H9 (cell line): ENCODE measurements around the gene DISP3. TPM values are rescaled to one million over a fixed set of nuclear protein-coding genes. Genes with fewer than 3 reads are reported as not detected.

ENCODE experiments used
- DNase-seq: peaks from one replicate; pipeline ENCODE4 v3.0.0-alpha.2; 2017
- H2AFZ ChIP-seq: one replicate; pipeline ENCODE4 v1.6.1; 2013; ENCODE audit warnings: mild to moderate bottlenecking, low read length, control low read depth, moderate library complexity
- H2AK5ac ChIP-seq: 2 replicates; pipeline ENCODE4 v1.6.1; 2013; ENCODE audit warnings: low read length, control low read depth, mixed read lengths; ENCODE audit not compliant: insufficient read length
- H2BK120ac ChIP-seq: one replicate; pipeline ENCODE4 v1.6.1; 2013; ENCODE audit warnings: low read depth, mild to moderate bottlenecking, low read length, control low read depth, inconsistent platforms; ENCODE audit not compliant: poor library complexity, severe bottlenecking
- H2BK12ac ChIP-seq: 2 replicates; pipeline ENCODE4 v1.6.1; 2013; ENCODE audit warnings: low read length, control low read depth, mixed read lengths, low read depth; ENCODE audit not compliant: insufficient read length
- H2BK15ac ChIP-seq: 2 replicates; pipeline ENCODE4 v1.6.1; 2013; ENCODE audit warnings: low read depth, low read length, control low read depth
- H2BK20ac ChIP-seq: one replicate; pipeline ENCODE4 v1.6.1; 2013; ENCODE audit warnings: low read depth, mild to moderate bottlenecking, low read length, control low read depth, inconsistent platforms; ENCODE audit not compliant: poor library complexity, severe bottlenecking
- H2BK5ac ChIP-seq: 2 replicates; pipeline ENCODE4 v1.6.1; 2013; ENCODE audit warnings: low read length, control low read depth, mixed read lengths; ENCODE audit not compliant: insufficient read length
- H3K14ac ChIP-seq: 2 replicates; pipeline ENCODE4 v1.6.1; 2013; ENCODE audit warnings: low read length, control low read depth; ENCODE audit not compliant: insufficient read depth
- H3K18ac ChIP-seq: 2 replicates; pipeline ENCODE4 v1.6.1; 2013; ENCODE audit warnings: low read depth, mild to moderate bottlenecking, mixed read lengths, low read length, control low read depth; ENCODE audit not compliant: insufficient read length
- H3K23ac ChIP-seq: 2 replicates; pipeline ENCODE4 v1.6.1; 2013; ENCODE audit warnings: low read length, control low read depth, mixed read lengths, low read depth; ENCODE audit not compliant: insufficient read length
- H3K23me2 ChIP-seq: 2 replicates; pipeline ENCODE4 v1.6.1; 2013; ENCODE audit warnings: low read depth, mild to moderate bottlenecking, mixed read lengths, low read length, control low read depth; ENCODE audit not compliant: insufficient read length, poor library complexity, severe bottlenecking
- H3K27ac ChIP-seq: 2 replicates; pipeline ENCODE4 v1.5.1; 2013; ENCODE audit warnings: low read length, control low read depth, mixed read lengths, low read depth; ENCODE audit not compliant: insufficient read length
- H3K27me3 ChIP-seq: 2 replicates; pipeline ENCODE4 v1.6.1; 2013; ENCODE audit warnings: low read length, control low read depth, inconsistent platforms; ENCODE audit not compliant: insufficient read depth
- H3K4ac ChIP-seq: 2 replicates; pipeline ENCODE4 v1.6.1; 2013; ENCODE audit warnings: low read depth, mild to moderate bottlenecking, control low read depth, inconsistent platforms, low read length, moderate library complexity
- H3K4me1 ChIP-seq: 2 replicates; pipeline ENCODE4 v1.6.1; 2013; ENCODE audit warnings: low read length, control low read depth, inconsistent platforms; ENCODE audit not compliant: insufficient read depth
- H3K4me2 ChIP-seq: 2 replicates; pipeline ENCODE4 v1.6.1; 2013; ENCODE audit warnings: low read length, control low read depth, mixed read lengths; ENCODE audit not compliant: insufficient read length, insufficient read depth
- H3K56ac ChIP-seq: 2 replicates; pipeline ENCODE4 v1.6.1; 2013; ENCODE audit warnings: low read depth, mild to moderate bottlenecking, mixed read lengths, low read length, control low read depth; ENCODE audit not compliant: insufficient read length
- H3K79me1 ChIP-seq: 2 replicates; pipeline ENCODE4 v1.6.1; 2013; ENCODE audit warnings: low read depth, mild to moderate bottlenecking, moderate library complexity, low read length, control low read depth, inconsistent platforms; ENCODE audit not compliant: insufficient read depth, poor library complexity, severe bottlenecking
- H3K79me2 ChIP-seq: 2 replicates; pipeline ENCODE4 v1.6.1; 2013; ENCODE audit warnings: low read length, control low read depth, inconsistent platforms; ENCODE audit not compliant: insufficient read depth
- H3K9ac ChIP-seq: 2 replicates; pipeline ENCODE4 v1.6.1; 2013; ENCODE audit warnings: low read length, control low read depth, mixed read lengths; ENCODE audit not compliant: insufficient read length; ENCODE audit errors: extremely low read depth
- H3K9me3 ChIP-seq: one replicate; pipeline ENCODE4 v1.6.1; 2013; ENCODE audit warnings: low read depth, low read length, inconsistent platforms; ENCODE audit not compliant: control insufficient read depth
- H3T11ph ChIP-seq: one replicate; pipeline ENCODE4 v1.6.1; 2013; ENCODE audit warnings: mild to moderate bottlenecking, low read length, control low read depth, inconsistent platforms
- H4K20me1 ChIP-seq: one replicate; pipeline ENCODE4 v1.6.1; 2013; ENCODE audit not compliant: control insufficient read depth, insufficient read length, insufficient read depth
- H4K5ac ChIP-seq: 2 replicates; pipeline ENCODE4 v1.6.1; 2013; ENCODE audit warnings: low read depth, mild to moderate bottlenecking, mixed read lengths, low read length, control low read depth; ENCODE audit not compliant: insufficient read length
- H4K8ac ChIP-seq: replicated peaks from 2 replicates; pipeline ENCODE4 v1.6.1; 2013; ENCODE audit warnings: low read length, control low read depth, mixed read lengths, low read depth; ENCODE audit not compliant: insufficient read length
- H4K91ac ChIP-seq: 2 replicates; pipeline ENCODE4 v1.6.1; 2013; ENCODE audit warnings: low read depth, mild to moderate bottlenecking, moderate library complexity, mixed read lengths, low read length, control low read depth; ENCODE audit not compliant: insufficient read length
- H3K27ac Mint-ChIP-seq, 3 experiments: 2 replicates in 2 of 3; 3 replicates in 1 of 3; pipeline ENCODE4 v1.8.0; 2020 to 2021; ENCODE audit warnings: mixed read lengths in 3 of 3, mild to moderate bottlenecking in 1 of 3, moderate library complexity in 1 of 3
- H3K27me3 Mint-ChIP-seq: 2 replicates; pipeline ENCODE4 v1.8.0; 2021; ENCODE audit warnings: low read depth, mild to moderate bottlenecking, moderate library complexity, mixed read lengths
- H3K36me3 Mint-ChIP-seq, 3 experiments: 2 replicates in 2 of 3; 3 replicates in 1 of 3; pipeline ENCODE4 v1.8.0; 2020 to 2021; ENCODE audit warnings: low read depth in 3 of 3, mixed read lengths in 3 of 3; ENCODE audit not compliant: insufficient read depth in 1 of 3
- H3K4me1 Mint-ChIP-seq, 2 experiments: 2 replicates each; pipeline ENCODE4 v1.8.0; 2020; ENCODE audit warnings: mixed read lengths in 2 of 2
- H3K4me3 Mint-ChIP-seq, 2 experiments: 2 replicates in 1 of 2; 3 replicates in 1 of 2; pipeline ENCODE4 v1.8.0; 2020 to 2021; ENCODE audit warnings: mild to moderate bottlenecking in 2 of 2, mixed read lengths in 2 of 2, moderate library complexity in 1 of 2
- H3K9me3 Mint-ChIP-seq, 2 experiments: 2 replicates in 1 of 2; 3 replicates in 1 of 2; pipeline ENCODE4 v1.8.0; 2020; ENCODE audit warnings: mild to moderate bottlenecking in 2 of 2, mixed read lengths in 2 of 2, moderate library complexity in 1 of 2
- CTCF ChIP-seq: fragments of 200-600 bp; sonication (generic); conservative IDR thresholded peaks from 3 replicates; pipeline ENCODE4 v1.8.0; 2021; ENCODE audit warnings: antibody characterized with exemption, mild to moderate bottlenecking
- WGBS: extraction: QIAGEN DNeasy Blood & Tissue Kit; methylation state at CpG from one replicate; pipeline ENCODE4 v1.1.7; 2013; ENCODE audit warnings: missing lambda C conversion rate, low lambda C conversion rate, mixed read lengths; ENCODE audit not compliant: insufficient read length; ENCODE audit errors: extremely low coverage; 5-methylcytosine and 5-hydroxymethylcytosine counted together
- total RNA-seq: library from RNA; stranded (reverse); gene quantifications from 2 replicates; pipeline ENCODE4 v1.2.1, GENCODE V29; 2021

Gene DISP3
- total RNA-seq, 1 experiment from 2014 or later = 3.5 TPM

- no peak overlapping the region for H3K4me2 ChIP-seq
- H4K20me1 ChIP-seq = no peaks in the 10 kb centered on the region
- H3K18ac ChIP-seq = no peak overlapping the region
- H3K23me2 ChIP-seq = no peaks in the 10 kb centered on the region
- H2BK20ac ChIP-seq = no peak overlapping the region
- H2BK15ac ChIP-seq = no peak overlapping the region
- H3K9me3 ChIP-seq = no peaks in the 10 kb centered on the region
- no peak overlapping the region; a peak in 1 of 5 replicates for H3K4me3 Mint-ChIP-seq
- no peak overlapping the region for H4K5ac ChIP-seq
- no peak overlapping the region for H4K91ac ChIP-seq
- H3K9me3 Mint-ChIP-seq = no peaks in the 10 kb centered on the region; a peak in 1 of 5 replicates
- H3K36me3 Mint-ChIP-seq = no peaks in the 10 kb centered on the region; a peak in 1 of 7 replicates
- H3T11ph ChIP-seq = no peak overlapping the region
- no peak overlapping the region for H3K9ac ChIP-seq
- H3K4me1 Mint-ChIP-seq = peaks cover 30 to 53% of the 10 kb centered on the region in 2 experiments
- H3K4ac ChIP-seq = no peak overlapping the region
- no peak overlapping the region for H3K56ac ChIP-seq
- no peak overlapping the region for H2BK120ac ChIP-seq
- H2BK5ac ChIP-seq = no peak overlapping the region
- H3K4me1 ChIP-seq = no peaks in the 10 kb centered on the region
- no CpG with 5 or more reads among the region's 14 CpGs for WGBS
- no peak overlapping the region for H2AK5ac ChIP-seq
- H3K23ac ChIP-seq = no peak overlapping the region
- peaks cover 17% of the 10 kb centered on the region for H3K27me3 Mint-ChIP-seq
- no peak overlapping the region for H4K8ac ChIP-seq
- H2AFZ ChIP-seq = no peak overlapping the region
- TF ChIP-seq CTCF = no peak
- no peaks in the 10 kb centered on the region for H3K79me1 ChIP-seq
- H3K14ac ChIP-seq = no peak overlapping the region
- peak overlapping the region in 2 of 3 experiments; percentile 86 to 91; a peak in 3 of 7 replicates for H3K27ac Mint-ChIP-seq
- no peak overlapping the region for H2BK12ac ChIP-seq
- H3K27ac ChIP-seq = no peak overlapping the region
- no peak for DNase-seq
- no peaks in the 10 kb centered on the region for H3K27me3 ChIP-seq
- no peaks in the 10 kb centered on the region for H3K79me2 ChIP-seq
Observed at GRCh38 chr1:11563560-11564069, 84.7 kb downstream of the DISP3 start.
